LNCaP clone FGC (cell line): ENCODE data around the gene SHROOM3.
"Not testable (repeated sequence)": the region's sequence is repeated elsewhere in the genome, so short reads cannot be mapped to it uniquely, and the experiment has no call there.

Experiments used
- DNase-seq: peaks from one replicate; pipeline ENCODE4 v3.0.0-alpha.2; 2011; ENCODE audit warnings: low read depth
- H3K4me3 ChIP-seq: 2 replicates; pipeline ENCODE4 v1.5.1; 2011; ENCODE audit warnings: mild to moderate bottlenecking, low read depth, low read length, control low read depth
- TF ChIP-seq, protein P1 (sequence below): IDR thresholded peaks from 2 replicates; pipeline ENCODE4 v1.5.1; 2012; ENCODE audit warnings: mild to moderate bottlenecking; ENCODE audit not compliant: control insufficient read depth, insufficient read depth; ENCODE audit errors: extremely low read depth

SHROOM3 gene

DNA sequence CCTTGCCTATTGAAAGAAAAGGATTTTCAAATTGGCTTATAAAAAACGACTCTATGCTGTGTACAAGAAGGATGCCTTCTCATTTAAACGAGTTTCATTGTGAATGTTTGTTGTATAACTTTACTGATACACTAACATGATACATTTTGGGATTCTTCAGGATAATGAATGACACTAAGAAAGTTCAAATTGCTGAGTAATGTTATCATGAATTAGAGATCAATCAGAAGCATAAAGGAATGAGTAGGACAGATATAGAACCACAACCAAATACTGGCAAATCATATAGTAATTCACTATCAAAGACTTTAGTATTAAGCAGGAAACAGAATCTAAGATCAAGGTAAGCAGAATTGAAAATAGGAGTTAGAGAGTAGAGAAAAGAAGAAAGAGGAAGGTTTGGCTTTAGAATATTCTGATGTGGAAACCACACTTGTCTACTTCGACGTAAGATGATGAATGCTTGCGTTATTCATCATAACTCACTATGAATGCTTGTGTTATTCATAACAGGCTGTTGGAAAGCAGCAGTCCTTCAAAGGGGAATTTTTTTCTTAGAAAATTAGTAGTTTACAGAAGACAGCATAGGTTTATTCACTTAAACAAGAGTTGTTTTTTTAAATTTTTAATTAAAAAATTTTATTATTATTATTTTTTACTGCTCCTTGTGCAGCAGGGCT is 27.4 kb upstream of the SHROOM3 start:
- no peak for DNase-seq
- TF ChIP-seq, protein P1, sequence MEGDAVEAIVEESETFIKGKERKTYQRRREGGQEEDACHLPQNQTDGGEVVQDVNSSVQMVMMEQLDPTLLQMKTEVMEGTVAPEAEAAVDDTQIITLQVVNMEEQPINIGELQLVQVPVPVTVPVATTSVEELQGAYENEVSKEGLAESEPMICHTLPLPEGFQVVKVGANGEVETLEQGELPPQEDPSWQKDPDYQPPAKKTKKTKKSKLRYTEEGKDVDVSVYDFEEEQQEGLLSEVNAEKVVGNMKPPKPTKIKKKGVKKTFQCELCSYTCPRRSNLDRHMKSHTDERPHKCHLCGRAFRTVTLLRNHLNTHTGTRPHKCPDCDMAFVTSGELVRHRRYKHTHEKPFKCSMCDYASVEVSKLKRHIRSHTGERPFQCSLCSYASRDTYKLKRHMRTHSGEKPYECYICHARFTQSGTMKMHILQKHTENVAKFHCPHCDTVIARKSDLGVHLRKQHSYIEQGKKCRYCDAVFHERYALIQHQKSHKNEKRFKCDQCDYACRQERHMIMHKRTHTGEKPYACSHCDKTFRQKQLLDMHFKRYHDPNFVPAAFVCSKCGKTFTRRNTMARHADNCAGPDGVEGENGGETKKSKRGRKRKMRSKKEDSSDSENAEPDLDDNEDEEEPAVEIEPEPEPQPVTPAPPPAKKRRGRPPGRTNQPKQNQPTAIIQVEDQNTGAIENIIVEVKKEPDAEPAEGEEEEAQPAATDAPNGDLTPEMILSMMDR, result no peak
- no peak overlapping the region for H3K4me3 ChIP-seq

DNA sequence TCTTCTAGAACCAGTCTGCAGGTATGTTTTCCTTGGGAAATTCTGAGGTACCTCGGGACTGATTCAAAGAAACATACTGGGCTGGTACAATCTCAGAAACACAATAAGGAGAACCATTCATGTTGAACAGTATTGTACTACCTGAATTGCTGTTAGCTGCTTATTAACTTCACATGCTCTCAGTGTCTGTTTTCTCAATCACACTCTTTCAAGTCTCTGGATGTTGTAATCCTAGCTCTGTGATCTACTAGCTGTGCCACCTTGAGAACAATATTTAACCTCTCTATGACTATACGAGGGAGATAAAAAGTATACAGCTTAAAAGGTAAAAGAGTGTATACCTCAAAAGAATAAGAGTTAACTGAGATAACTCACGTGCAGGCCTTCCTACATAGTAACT is 24.4 kb upstream of the SHROOM3 start:
- no peak for DNase-seq
- TF ChIP-seq, protein P1, result no peak
- H3K4me3 ChIP-seq, result no peak overlapping the region

DNA sequence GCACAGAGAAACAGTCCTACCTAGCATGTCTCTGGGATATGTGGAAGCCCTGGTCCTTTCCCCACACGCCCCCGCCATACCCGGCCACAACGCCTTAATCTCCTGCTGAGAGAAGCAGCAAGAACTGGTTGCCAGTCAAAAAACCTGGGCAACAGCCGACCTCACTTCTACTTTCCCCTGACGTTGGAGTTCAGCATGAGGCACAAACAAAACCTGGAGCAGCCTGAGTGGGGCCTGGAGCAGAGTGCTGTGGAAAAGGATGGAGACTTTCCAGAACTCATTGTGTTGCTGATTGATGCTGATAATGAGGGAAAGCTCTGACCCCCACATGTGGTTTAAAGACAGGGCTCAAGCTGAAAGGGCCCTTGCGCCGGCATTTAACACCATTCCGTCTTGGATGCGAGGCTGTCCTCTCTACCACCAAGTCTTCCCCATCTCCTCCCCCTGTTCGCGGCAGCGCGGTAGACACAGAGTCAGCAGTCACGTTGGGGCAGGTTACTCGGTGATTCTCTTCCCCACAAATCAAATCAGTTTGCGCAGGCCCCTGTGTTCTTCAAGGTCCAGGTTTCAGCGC is 14.8 kb upstream of the SHROOM3 start:
- H3K4me3 ChIP-seq, result no peak overlapping the region

DNA sequence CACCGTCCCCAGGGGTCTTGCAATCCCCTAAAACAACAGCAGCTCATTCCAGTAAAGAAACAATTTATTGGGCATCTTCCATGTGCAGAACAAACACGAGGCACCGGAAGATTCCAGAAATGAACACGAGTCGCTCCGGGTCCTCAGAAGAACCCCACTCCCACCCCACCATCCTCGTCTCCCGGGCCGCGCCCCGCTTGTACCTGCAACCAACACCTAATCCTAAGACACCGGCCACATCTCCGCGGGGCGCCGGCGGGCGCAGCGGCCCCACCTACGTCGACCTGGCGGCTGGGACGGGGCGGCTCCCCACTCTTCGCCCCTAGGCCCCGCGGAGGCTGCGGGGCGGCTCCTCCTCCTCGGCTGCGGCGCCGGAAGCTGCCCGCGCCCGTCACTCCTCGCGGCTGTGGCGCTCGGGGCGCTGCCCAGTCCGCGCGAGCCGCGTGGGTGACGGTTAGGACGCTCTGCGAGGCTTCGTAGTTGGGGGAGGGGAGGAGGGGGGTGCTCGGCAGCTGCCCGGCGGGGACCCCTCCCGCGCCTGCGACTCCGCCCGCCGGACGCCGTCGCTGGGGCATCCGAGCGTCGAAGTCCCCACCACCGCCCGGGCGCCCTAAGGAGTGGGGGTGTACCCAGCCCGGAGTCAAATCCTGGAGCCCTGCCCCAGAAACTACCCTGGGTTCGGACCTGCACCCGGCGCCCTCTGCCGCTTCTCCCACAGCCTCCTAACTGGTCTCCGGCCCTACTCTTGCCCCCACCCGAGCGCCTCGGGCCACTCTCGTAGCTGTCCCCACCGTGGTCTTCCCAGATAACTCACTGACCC is 14.1 kb upstream of the SHROOM3 start, which contains the start of gene CCDC158:
CCDC158 (minus strand) TSS at position 380 of the 820 bp plus-strand sequence. CDS start 17,934 bp downstream, outside the sequence.
- no peak for DNase-seq
- TF ChIP-seq, protein P1, result no peak
- no peak within 1 kb of the TSS for H3K4me3 ChIP-seq

More for the DNA sequence above, 14.8 kb upstream of the SHROOM3 start:
- TF ChIP-seq, protein P1, result no peak
- no peak for DNase-seq

DNA sequence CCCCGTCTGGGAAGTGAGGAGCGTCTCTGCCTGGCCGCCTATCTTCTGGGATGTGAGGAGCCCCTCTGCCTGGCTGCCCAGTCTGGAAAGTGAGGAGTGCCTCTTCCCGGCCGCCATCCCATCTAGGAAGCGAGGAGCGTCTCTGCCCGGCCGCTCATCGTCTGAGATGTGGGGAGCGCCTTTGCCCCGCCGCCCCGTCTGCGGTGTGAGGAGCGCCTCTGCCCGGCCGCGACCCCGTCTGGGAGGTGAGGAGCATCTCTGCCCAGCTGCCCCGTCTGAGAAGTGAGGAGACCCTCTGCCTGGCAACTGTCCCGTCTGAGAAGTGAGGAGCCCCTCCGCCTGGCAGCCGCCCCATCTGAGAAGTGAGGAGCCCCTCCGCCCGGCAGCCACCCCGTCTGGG is 11.9 kb upstream of the SHROOM3 start:
- H3K4me3 ChIP-seq, DNase-seq: not testable (repeated sequence)

DNA sequence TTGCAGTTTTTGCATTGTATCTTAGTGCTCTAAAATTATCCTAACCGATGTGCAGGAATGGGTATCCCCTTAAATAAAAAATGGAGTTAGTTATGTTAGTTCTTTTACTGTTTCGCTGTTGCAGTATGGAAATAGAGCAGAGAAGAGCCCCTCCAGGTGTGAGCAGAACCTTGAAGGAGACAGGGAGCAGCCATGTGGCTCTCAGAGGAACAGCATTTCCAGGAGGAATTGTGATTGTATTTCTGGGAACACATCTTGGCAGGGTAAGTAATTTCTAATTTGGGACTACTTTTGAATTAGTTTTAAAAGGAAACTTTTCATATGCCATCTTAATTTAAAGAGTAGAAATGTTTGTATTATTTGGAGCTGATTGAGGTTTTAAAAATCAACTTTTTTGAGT is 8.8 kb upstream of the SHROOM3 start:
- no peak for DNase-seq
- H3K4me3 ChIP-seq, result no peak overlapping the region
- TF ChIP-seq, protein P1, result peak; percentile 41

DNA sequence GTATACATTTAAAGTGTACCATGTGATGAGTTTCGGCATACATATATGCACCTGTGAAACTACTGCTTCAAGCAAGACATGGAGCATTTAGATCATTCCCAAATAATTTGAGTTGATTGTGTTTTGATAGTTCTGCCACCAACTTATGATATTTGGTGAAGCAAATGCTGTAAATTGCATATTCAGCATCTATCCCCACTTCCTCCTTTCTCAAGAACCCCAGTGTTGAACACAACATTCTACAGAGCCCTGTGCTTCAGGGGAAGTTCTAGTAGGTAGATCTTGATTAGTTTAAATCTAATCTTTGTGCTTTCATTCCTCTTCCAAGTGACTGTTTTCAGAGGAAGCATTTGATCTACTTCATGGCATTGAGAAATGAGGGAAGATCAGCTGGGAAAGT is 5.4 kb upstream of the SHROOM3 start:
- TF ChIP-seq, protein P1, result no peak
- no peak for DNase-seq
- H3K4me3 ChIP-seq, result no peak overlapping the region
